Esophagus muscularis mucosa (tissue), 4 donors: ENCODE measurements around the gene SLC22A2.

Experiments
- EP300 ChIP-seq: sonication (generic); formaldehyde crosslinking; IDR thresholded peaks from one replicate; pipeline ENCODE4 v1.6.1; 2017; ENCODE audit warnings: antibody characterized with exemption
- POLR2A ChIP-seq: fragments of 450-650 bp; IDR thresholded peaks from one replicate; pipeline ENCODE4 v1.6.1; 2017; ENCODE audit warnings: antibody characterized with exemption, moderate library complexity, mild to moderate bottlenecking, low read depth
- POLR2AphosphoS5 ChIP-seq, 2 donors: sonication (generic); formaldehyde crosslinking; IDR thresholded peaks; one replicate each; pipeline ENCODE4 v1.6.1; 2017; ENCODE audit warnings: antibody characterized with exemption in 2 of 2
- TF ChIP-seq, protein P1 (sequence below), 3 experiments: fragments of 200-600 bp in 2 of 3; fragments of 450-650 bp in 1 of 3; sonication (generic) in 2 of 3; IDR thresholded peaks; one replicate each; pipeline ENCODE4 v1.5.1; 2017 to 2019; ENCODE audit warnings: antibody characterized with exemption in 3 of 3, mild to moderate bottlenecking in 2 of 3, moderate library complexity in 1 of 3

DNA sequence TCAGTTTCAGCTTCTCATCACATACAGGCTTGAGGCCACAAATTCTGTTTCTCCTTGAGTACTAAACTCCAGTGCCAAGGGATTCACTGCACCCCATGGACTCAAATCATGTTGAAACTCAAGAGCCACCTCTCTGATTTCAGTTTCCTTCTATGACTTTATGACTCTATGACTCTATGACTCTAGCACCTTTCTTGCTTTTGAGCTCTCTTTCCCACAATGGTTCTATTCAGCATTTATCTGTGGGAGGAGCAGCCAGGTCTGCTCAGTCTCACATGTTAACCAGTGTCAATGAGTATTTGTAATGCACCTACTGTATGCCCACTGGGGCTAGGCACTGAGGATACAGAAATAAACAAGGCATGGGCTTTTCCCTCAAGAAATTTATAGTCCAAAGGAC lies 14.6 kb upstream of the SLC22A2 start:
- TF ChIP-seq POLR2A (no peak), POLR2AphosphoS5 (IDR thresholded peaks at IDR 0.05) (no peak), EP300 (no peak)
- TF ChIP-seq, protein P1, sequence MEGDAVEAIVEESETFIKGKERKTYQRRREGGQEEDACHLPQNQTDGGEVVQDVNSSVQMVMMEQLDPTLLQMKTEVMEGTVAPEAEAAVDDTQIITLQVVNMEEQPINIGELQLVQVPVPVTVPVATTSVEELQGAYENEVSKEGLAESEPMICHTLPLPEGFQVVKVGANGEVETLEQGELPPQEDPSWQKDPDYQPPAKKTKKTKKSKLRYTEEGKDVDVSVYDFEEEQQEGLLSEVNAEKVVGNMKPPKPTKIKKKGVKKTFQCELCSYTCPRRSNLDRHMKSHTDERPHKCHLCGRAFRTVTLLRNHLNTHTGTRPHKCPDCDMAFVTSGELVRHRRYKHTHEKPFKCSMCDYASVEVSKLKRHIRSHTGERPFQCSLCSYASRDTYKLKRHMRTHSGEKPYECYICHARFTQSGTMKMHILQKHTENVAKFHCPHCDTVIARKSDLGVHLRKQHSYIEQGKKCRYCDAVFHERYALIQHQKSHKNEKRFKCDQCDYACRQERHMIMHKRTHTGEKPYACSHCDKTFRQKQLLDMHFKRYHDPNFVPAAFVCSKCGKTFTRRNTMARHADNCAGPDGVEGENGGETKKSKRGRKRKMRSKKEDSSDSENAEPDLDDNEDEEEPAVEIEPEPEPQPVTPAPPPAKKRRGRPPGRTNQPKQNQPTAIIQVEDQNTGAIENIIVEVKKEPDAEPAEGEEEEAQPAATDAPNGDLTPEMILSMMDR (IDR thresholded peaks at IDR 0.05): no peak
